ENCODE measurements around the gene IL23R. TPM values are rescaled to one million over a fixed set of nuclear protein-coding genes. Genes with fewer than 3 reads are reported as not detected.

IL23R gene
- total RNA-seq, 1 donor from 2014 or later, result not detected

DNA sequence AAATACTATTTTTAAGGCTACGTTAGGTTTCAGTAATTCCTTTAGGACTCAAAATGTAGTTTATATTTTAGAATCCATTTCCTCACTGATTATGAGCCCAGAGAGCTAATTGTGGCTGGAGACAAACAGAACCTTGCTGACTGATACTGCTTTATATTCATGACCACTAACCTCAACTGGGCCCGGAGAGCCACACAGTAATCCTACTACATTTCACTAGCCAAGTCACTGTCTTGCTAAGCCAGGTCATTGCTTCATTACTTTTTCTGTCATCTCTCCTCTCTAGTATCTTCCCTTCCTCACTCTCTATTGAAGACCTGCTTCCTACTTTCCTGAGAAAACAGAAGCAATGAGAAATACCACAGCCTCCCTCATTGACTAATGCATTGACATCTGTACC, 24.7 kb downstream of the IL23R start:
- TF ChIP-seq, protein P1, sequence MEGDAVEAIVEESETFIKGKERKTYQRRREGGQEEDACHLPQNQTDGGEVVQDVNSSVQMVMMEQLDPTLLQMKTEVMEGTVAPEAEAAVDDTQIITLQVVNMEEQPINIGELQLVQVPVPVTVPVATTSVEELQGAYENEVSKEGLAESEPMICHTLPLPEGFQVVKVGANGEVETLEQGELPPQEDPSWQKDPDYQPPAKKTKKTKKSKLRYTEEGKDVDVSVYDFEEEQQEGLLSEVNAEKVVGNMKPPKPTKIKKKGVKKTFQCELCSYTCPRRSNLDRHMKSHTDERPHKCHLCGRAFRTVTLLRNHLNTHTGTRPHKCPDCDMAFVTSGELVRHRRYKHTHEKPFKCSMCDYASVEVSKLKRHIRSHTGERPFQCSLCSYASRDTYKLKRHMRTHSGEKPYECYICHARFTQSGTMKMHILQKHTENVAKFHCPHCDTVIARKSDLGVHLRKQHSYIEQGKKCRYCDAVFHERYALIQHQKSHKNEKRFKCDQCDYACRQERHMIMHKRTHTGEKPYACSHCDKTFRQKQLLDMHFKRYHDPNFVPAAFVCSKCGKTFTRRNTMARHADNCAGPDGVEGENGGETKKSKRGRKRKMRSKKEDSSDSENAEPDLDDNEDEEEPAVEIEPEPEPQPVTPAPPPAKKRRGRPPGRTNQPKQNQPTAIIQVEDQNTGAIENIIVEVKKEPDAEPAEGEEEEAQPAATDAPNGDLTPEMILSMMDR (conservative IDR thresholded peaks at IDR 0.05; ENCODE audit: low read depth, low read length), result no peak
- no peak for DNase-seq (ENCODE audit: low read depth)
- H3K4me3 ChIP-seq (ENCODE audit: low read depth, low read length), result no peak overlapping the region

DNA sequence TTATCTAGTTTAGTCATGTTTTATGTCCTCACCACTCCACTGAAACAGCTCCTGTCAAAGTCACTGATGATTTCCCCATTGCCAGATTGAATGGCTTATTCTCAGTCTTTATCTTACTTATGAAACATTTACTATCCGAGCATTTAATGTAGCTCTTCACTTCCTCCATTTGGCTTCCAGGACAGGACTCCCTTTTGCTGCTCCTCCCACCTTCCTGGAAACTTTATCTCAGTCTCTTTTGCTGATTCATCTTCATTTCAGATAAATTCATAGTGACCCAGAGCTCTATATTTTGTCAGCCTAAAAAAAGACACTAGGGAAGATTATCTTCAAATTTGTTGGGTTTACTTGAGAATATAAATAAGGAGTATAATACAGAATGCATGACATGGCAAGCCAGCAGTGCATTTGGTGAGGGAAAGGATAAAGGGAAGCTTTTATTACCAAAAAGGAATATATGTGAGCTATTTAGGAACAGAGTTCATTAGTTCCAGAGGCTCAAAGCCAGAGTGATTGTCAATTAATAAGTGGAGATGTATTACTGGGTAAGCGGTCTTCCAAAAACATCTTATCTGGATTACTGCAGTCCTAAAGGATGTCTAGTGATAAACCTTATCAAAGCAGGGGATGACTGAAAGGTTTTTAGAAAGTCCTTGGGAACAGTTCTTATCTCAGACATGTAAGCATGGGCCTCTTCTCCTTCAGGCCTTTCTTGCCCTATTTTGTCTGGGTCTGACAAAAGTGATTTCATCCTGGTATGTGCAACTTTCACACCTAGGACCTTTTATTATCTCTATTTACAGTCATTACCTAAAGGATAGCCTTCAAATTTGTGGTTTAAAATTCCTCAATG, 25.6 kb downstream of the IL23R start:
- DNase-seq (ENCODE audit: low read depth), result no peak
- TF ChIP-seq, protein P1 (conservative IDR thresholded peaks at IDR 0.05; ENCODE audit: low read depth, low read length), result no peak
- no peak overlapping the region for H3K4me3 ChIP-seq (ENCODE audit: low read depth, low read length)

DNA sequence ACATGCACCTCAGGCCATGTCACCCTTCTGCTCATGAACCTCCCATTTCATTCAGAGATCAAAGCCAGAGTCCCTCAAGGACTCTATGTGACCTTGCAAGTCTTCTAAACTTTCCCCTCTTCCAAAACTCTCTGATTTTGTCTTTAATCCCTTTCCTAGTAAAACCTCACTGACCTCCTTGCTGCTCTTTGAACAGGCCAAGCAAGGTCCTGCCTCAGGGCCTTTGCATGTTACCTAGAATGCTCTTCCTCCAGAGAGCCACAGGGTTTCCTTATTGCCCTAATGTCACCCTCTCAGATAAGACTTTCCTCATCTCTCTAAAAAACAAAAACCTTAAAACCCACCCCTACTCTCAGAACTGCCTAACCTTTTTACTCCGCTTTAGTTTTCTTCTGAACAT, 26.6 kb downstream of the IL23R start:
- no peak overlapping the region for H3K4me3 ChIP-seq (ENCODE audit: low read depth, low read length)
- TF ChIP-seq, protein P1 (conservative IDR thresholded peaks at IDR 0.05; ENCODE audit: low read depth, low read length), result no peak
- DNase-seq (ENCODE audit: low read depth), result no peak

DNA sequence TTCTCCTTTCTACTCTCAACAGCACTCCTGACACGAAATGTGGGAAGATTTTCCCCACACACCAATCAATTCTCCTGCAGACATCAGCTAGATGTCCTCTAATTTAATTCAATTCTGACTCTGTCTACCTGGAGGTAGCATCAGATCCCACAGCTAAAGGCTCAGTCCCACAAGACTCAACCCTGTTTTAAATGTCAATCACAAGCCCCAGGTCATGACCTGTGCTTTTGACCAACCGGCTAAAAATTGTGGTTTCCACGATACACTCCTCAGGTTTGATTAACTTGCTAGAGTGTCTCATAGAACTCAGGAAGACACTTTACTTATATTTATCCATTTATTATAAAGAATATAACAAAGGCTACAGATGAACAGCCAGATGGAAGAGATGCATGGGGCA, 27.4 kb downstream of the IL23R start:
- TF ChIP-seq, protein P1 (conservative IDR thresholded peaks at IDR 0.05; ENCODE audit: low read depth, low read length), result no peak
- no peak overlapping the region for H3K4me3 ChIP-seq (ENCODE audit: low read depth, low read length)
- no peak for DNase-seq (ENCODE audit: low read depth)

DNA sequence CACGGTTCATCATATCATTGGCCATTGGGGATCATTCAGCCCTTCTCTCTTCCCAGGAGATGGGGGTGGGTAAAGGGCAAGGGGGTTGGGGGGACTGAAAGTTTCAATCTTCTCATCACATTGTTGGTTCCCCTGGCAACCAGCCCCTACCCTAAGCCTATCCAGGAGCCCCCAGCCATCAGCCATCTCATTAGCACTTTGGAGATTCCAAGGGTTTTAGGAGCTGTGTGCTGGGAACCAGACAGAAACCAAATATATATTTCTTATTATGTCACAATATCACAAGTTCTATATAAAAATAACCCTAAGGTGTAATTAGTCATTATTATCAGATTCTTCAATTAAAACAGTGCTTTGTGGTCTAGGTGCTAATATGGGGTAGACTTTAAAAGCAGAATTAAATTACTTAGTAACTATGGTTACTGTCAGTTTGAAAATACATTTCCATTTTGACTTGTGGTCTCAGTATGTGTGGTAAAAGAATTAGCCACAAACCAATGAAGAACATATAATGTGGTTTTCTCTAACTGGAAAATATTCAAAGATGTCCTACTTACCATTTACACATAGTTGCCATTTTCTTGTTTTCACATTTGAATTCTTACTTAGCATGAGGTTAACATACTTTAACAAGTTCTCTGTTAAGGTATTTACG, 28.1 kb downstream of the IL23R start:
- H3K4me3 ChIP-seq (ENCODE audit: low read depth, low read length), result no peak overlapping the region
- TF ChIP-seq, protein P1 (conservative IDR thresholded peaks at IDR 0.05; ENCODE audit: low read depth, low read length), result no peak
- no peak for DNase-seq (ENCODE audit: low read depth)

DNA sequence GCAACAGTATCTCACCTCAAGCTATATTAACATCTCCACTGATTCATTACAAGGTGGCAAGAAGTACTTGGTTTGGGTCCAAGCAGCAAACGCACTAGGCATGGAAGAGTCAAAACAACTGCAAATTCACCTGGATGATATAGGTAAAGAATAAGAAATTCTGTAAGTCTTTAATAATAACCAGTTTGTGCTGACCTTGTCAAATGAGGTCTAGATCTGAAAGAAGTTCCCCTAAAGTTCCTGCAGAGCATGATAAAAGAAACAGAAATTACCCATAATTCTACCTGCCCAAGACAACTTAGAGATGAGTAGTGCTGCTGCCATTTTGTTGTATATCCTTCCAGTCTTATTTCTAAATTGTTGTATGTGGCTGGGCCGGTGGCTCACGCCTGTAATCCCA, 34.5 kb downstream of the IL23R start:
- TF ChIP-seq, protein P1 (conservative IDR thresholded peaks at IDR 0.05; ENCODE audit: low read depth, low read length), result no peak
- no peak for DNase-seq (ENCODE audit: low read depth)
- H3K4me3 ChIP-seq (ENCODE audit: low read depth, low read length), result no peak overlapping the region
